UCSD-AML1 (cell line): ENCODE results near the gene CRISP3.

Source experiments
- DNase-seq: peaks from one replicate; lab custom pipeline; 2025; ENCODE audit not compliant: unreplicated experiment; lab: John Stamatoyannopoulos, UW

The CRISP3 gene

DNA sequence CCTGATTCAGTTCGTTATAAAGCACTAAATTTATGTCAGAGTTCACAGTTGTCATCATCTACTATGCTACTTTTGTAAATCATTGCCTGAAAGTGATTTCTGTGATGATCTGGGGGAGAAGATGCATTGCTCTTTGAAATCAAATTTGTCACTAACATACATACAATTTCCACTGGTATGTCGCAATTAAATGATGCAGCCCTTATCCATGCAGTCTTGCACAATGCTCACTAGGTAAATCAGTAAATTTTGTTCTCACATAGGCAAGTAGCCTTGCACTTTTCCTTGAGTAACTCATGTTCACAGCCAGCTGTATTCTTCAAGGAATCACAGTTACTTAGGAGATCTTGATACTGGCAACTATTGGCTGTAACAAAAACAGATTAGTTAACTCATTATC lies 51.7 kb downstream of the CRISP3 start:
- DNase-seq: no peak
